Measurements from ENCODE around the gene RPS21. TPM values are rescaled to one million over a fixed set of nuclear protein-coding genes. Genes with fewer than 3 reads are reported as not detected.
A peak's percentile ranks its signal among the peaks of the same experiment; 100 is the strongest.

RPS21 gene
- total RNA-seq, 1 experiment from 2014 or later = 1,761 TPM

- no peak overlapping the region for H3K27ac ChIP-seq (ENCODE audit: low read length)
- BruUV-seq (replicated peaks) = no TSS peak
- in situ Hi-C loops (cut with HindIII; ENCODE audit: low pct_unique_long_range_greater_than_20kb, low sequenced_read_pairs) (no loop called here), intact Hi-C loops (cut with micrococcal nuclease; ENCODE audit: unreplicated experiment) (no loop called here)
- no peak overlapping the region for H3K4me3 ChIP-seq (ENCODE audit: low read depth in 2 of 2, low read length in 2 of 2)
- ATAC-seq = no peak
- H3K36me3 ChIP-seq (ENCODE audit: control insufficient read depth, insufficient read depth, low read length) = no peaks in the 10 kb centered on the region
- CTCF ChIA-PET = no interaction called here
- TF ChIP-seq TCF7L2 (IDR thresholded peaks at IDR 0.05; ENCODE audit: low read depth, low read length) = no peak
- TF ChIP-seq, protein P1, sequence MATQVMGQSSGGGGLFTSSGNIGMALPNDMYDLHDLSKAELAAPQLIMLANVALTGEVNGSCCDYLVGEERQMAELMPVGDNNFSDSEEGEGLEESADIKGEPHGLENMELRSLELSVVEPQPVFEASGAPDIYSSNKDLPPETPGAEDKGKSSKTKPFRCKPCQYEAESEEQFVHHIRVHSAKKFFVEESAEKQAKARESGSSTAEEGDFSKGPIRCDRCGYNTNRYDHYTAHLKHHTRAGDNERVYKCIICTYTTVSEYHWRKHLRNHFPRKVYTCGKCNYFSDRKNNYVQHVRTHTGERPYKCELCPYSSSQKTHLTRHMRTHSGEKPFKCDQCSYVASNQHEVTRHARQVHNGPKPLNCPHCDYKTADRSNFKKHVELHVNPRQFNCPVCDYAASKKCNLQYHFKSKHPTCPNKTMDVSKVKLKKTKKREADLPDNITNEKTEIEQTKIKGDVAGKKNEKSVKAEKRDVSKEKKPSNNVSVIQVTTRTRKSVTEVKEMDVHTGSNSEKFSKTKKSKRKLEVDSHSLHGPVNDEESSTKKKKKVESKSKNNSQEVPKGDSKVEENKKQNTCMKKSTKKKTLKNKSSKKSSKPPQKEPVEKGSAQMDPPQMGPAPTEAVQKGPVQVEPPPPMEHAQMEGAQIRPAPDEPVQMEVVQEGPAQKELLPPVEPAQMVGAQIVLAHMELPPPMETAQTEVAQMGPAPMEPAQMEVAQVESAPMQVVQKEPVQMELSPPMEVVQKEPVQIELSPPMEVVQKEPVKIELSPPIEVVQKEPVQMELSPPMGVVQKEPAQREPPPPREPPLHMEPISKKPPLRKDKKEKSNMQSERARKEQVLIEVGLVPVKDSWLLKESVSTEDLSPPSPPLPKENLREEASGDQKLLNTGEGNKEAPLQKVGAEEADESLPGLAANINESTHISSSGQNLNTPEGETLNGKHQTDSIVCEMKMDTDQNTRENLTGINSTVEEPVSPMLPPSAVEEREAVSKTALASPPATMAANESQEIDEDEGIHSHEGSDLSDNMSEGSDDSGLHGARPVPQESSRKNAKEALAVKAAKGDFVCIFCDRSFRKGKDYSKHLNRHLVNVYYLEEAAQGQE (IDR thresholded peaks at IDR 0.05; ENCODE audit: insufficient read depth in 1 of 2, low read depth in 2 of 2, low read length in 1 of 2) = no peak
- no peaks in the 10 kb centered on the region; the same call in none of the 2 replicates for H3K4me1 ChIP-seq (ENCODE audit: control insufficient read depth, insufficient read depth, low read length)
- no peak for DNase-seq (ENCODE audit: low read depth, low spot score)
- POLR2A ChIA-PET = no interaction called here
- no peaks in the 10 kb centered on the region for H3K27me3 ChIP-seq (ENCODE audit: control insufficient read depth, insufficient read depth, low read length)
- H3K9me3 ChIP-seq (ENCODE audit: control insufficient read depth, insufficient read depth, low read depth, low read length) = no peaks in the 10 kb centered on the region
Observed at GRCh38 chr20:62419759-62420158, 32.9 kb downstream of the RPS21 start.

GRCh38 chr20:62420846-62421715 is 34.2 kb downstream of the RPS21 start:
- DNase-seq (ENCODE audit: low read depth, low spot score) = no peak
- Histone ChIP-seq H3K27ac (ENCODE audit: low read length) (no peak overlapping the region), H3K27me3 (ENCODE audit: control insufficient read depth, insufficient read depth, low read length) (no peaks in the 10 kb centered on the region), H3K36me3 (ENCODE audit: control insufficient read depth, insufficient read depth, low read length) (no peaks in the 10 kb centered on the region), H3K9me3 (ENCODE audit: control insufficient read depth, insufficient read depth, low read depth, low read length) (no peaks in the 10 kb centered on the region), H3K4me1 (ENCODE audit: control insufficient read depth, insufficient read depth, low read length) (no peaks in the 10 kb centered on the region; the same call in none of the 2 replicates), H3K4me3 (ENCODE audit: low read depth in 2 of 2, low read length in 2 of 2) (no peak overlapping the region)
- TF ChIP-seq, protein P1 (IDR thresholded peaks at IDR 0.05; ENCODE audit: insufficient read depth in 1 of 2, low read depth in 2 of 2, low read length in 1 of 2) = peak in 1 of 2 experiments; percentile 29; a peak in 1 of 4 replicates
- no peak for TF ChIP-seq TCF7L2 (IDR thresholded peaks at IDR 0.05; ENCODE audit: low read depth, low read length)
- no peak for TF ChIP-seq POLR2AphosphoS5 (IDR thresholded peaks at IDR 0.05; ENCODE audit: low read depth, low read length)
- intact Hi-C loops (cut with micrococcal nuclease; ENCODE audit: unreplicated experiment) (no loop called here), in situ Hi-C loops (cut with HindIII; ENCODE audit: low pct_unique_long_range_greater_than_20kb, low sequenced_read_pairs) (no loop called here)
- ChIA-PET CTCF (no interaction called here), POLR2A (no interaction called here)
- no peak for ATAC-seq
- no TSS peak for BruUV-seq (replicated peaks)

- intact Hi-C loops (cut with micrococcal nuclease; ENCODE audit: unreplicated experiment) (no loop called here), in situ Hi-C loops (cut with HindIII; ENCODE audit: low pct_unique_long_range_greater_than_20kb, low sequenced_read_pairs) (no loop called here)
- H3K27ac ChIP-seq (ENCODE audit: low read length) = no peak overlapping the region
- ChIA-PET CTCF (no interaction called here), POLR2A (no interaction called here)
- TF ChIP-seq, protein P1 (IDR thresholded peaks at IDR 0.05; ENCODE audit: insufficient read depth in 1 of 2, low read depth in 2 of 2, low read length in 1 of 2) = 0 out of 4 replicates have a peak, but pooled peaks of 1 of the 2 experiments have one; percentile 4
- TF ChIP-seq POLR2AphosphoS5 (IDR thresholded peaks at IDR 0.05; ENCODE audit: low read depth, low read length) = no peak
- TF ChIP-seq SIN3A (IDR thresholded peaks at IDR 0.05; ENCODE audit: borderline replicate concordance, insufficient read depth, low read depth, low read length) = no peak
- TF ChIP-seq TCF7L2 (IDR thresholded peaks at IDR 0.05; ENCODE audit: low read depth, low read length) = no peak
- TF ChIP-seq, protein P2, sequence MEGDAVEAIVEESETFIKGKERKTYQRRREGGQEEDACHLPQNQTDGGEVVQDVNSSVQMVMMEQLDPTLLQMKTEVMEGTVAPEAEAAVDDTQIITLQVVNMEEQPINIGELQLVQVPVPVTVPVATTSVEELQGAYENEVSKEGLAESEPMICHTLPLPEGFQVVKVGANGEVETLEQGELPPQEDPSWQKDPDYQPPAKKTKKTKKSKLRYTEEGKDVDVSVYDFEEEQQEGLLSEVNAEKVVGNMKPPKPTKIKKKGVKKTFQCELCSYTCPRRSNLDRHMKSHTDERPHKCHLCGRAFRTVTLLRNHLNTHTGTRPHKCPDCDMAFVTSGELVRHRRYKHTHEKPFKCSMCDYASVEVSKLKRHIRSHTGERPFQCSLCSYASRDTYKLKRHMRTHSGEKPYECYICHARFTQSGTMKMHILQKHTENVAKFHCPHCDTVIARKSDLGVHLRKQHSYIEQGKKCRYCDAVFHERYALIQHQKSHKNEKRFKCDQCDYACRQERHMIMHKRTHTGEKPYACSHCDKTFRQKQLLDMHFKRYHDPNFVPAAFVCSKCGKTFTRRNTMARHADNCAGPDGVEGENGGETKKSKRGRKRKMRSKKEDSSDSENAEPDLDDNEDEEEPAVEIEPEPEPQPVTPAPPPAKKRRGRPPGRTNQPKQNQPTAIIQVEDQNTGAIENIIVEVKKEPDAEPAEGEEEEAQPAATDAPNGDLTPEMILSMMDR (IDR thresholded peaks at IDR 0.05) = no peak
- H3K9me3 ChIP-seq (ENCODE audit: control insufficient read depth, insufficient read depth, low read depth, low read length) = no peaks in the 10 kb centered on the region
- H3K4me3 ChIP-seq (ENCODE audit: low read depth in 2 of 2, low read length in 2 of 2) = no peak overlapping the region
- ATAC-seq (no peak), DNase-seq (ENCODE audit: low read depth, low spot score) (no peak)
- H3K4me1 ChIP-seq (ENCODE audit: control insufficient read depth, insufficient read depth, low read length) = no peaks in the 10 kb centered on the region; the same call in none of the 2 replicates
- no peaks in the 10 kb centered on the region for H3K36me3 ChIP-seq (ENCODE audit: control insufficient read depth, insufficient read depth, low read length)
- H3K27me3 ChIP-seq (ENCODE audit: control insufficient read depth, insufficient read depth, low read length) = no peaks in the 10 kb centered on the region
- no TSS peak for BruUV-seq (replicated peaks)
Observed at GRCh38 chr20:62421716-62421990, 34.8 kb downstream of the RPS21 start.
